Activated effector memory CD4-positive, alpha-beta T cell treated with Interleukin-2 at 50 U/mL for 16 hours (primary cell): Measurements from ENCODE around the gene ATN1.

Source experiments
- DNase-seq: peaks from one replicate; pipeline ENCODE4 v3.0.0-alpha.2; 2020

ATN1 gene

GRCh38 chr12:6946033-6946919 lies 18.5 kb downstream of the ATN1 start:
- no peak for DNase-seq

- no peak for DNase-seq
Measured at GRCh38 chr12:6946920-6947374, 19.2 kb downstream of the ATN1 start.

GRCh38 chr12:6947615-6948014 lies 19.9 kb downstream of the ATN1 start:
- no peak for DNase-seq

GRCh38 chr12:6948873-6949594 lies 21.3 kb downstream of the ATN1 start:
- no peak for DNase-seq

- DNase-seq: no peak
Measured at GRCh38 chr12:6950401-6950801, 22.6 kb downstream of the ATN1 start.

- DNase-seq: no peak
Measured at GRCh38 chr12:6950811-6951540, 23.2 kb downstream of the ATN1 start, which contains the start of gene PTPN6. TSS of gene PTPN6 (plus strand) at chr12:6951356. CDS start at chr12:6951513, 157 bp downstream.

- no peak for DNase-seq
Measured at GRCh38 chr12:6951551-6952120, 23.9 kb downstream of the ATN1 start.

- no peak for DNase-seq
Measured at GRCh38 chr12:6952121-6952862, 24.5 kb downstream of the ATN1 start.

- DNase-seq: no peak
Measured at GRCh38 chr12:6952863-6953441, 25.2 kb downstream of the ATN1 start.

GRCh38 chr12:6953442-6954315 lies 25.9 kb downstream of the ATN1 start:
- peak; percentile 69 for DNase-seq

GRCh38 chr12:6954316-6955107 lies 26.8 kb downstream of the ATN1 start:
- DNase-seq: no peak

GRCh38 chr12:6955108-6956020 lies 27.6 kb downstream of the ATN1 start:
- DNase-seq: no peak

- DNase-seq: no peak
Measured at GRCh38 chr12:6956021-6956727, 28.4 kb downstream of the ATN1 start.

- no peak for DNase-seq
Measured at GRCh38 chr12:6957151-6957701, 29.5 kb downstream of the ATN1 start.

- DNase-seq: no peak
Measured at GRCh38 chr12:6957741-6958608, 30.2 kb downstream of the ATN1 start.

- no peak for DNase-seq
Measured at GRCh38 chr12:6958609-6959057, 30.9 kb downstream of the ATN1 start.
